SKM-1 treated with dmso at 0.1 percent for 144 hours (cell line): Measurements from ENCODE around the gene F7.

Experiments
- DNase-seq: peaks from one replicate; lab custom pipeline; 2025; ENCODE audit not compliant: unreplicated experiment; lab: John Stamatoyannopoulos, UW

Gene F7

GRCh38 chr13:113129921-113130750 is 24.5 kb downstream of the F7 start:
- no peak for DNase-seq

GRCh38 chr13:113135281-113135760 is 29.7 kb downstream of the F7 start:
- DNase-seq: no peak

- DNase-seq: no peak
Measured at GRCh38 chr13:113137691-113138298, 32.2 kb downstream of the F7 start.

DNA sequence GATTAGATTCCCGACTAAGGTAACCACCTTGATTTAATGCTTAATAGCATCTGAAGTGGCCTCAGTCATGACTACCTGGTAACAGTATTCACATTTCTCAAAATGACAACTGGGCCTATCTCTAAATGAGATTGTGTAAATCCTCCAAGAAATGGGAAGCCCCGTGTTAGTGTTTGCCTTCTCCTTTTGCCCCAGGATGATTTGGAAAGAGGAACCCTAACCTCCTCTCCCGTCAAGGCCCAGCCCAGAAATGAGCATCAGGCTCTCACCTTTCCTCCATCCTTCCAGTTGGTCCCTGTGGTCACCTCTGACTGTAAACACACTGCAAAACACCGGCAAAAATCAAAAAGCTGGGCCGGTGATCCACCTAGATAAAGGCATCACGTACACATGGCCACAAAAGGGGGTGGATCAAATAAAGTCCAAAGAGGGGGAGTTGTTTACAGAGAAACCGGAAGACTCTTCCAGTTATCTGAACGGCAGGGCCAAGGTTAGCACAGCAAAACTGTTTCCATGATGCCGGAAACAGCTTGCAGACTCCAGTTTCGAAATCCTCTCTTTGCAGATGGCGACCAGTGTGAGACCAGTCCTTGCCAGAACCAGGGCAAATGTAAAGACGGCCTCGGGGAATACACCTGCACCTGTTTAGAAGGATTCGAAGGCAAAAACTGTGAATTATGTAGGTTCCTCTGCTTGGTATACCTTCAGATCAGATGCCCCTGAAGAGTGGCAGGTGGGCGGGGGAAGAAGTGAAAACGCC is 33.4 kb downstream of the F7 start:
- no peak for DNase-seq

DNA sequence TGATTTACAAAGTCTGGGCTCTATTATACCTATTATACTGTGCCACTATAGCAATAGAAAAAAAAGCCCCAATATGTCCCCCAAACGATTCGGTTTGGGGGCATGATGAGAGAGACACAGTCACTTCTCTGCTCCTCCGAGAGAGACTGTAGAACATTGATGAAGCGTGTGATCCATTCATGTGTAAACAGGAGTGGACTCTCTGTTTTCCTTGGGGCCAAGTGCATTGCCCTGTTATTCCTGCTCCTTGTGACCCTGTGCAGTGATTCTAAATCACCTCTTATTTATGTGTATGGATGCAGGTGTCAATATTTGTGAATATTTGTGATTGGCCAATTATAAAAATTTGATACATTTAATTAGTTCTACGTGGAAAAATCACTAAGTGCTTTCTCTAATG is 34.0 kb downstream of the F7 start:
- DNase-seq: no peak

GRCh38 chr13:113140677-113141600 is 35.3 kb downstream of the F7 start:
- no peak for DNase-seq

DNA sequence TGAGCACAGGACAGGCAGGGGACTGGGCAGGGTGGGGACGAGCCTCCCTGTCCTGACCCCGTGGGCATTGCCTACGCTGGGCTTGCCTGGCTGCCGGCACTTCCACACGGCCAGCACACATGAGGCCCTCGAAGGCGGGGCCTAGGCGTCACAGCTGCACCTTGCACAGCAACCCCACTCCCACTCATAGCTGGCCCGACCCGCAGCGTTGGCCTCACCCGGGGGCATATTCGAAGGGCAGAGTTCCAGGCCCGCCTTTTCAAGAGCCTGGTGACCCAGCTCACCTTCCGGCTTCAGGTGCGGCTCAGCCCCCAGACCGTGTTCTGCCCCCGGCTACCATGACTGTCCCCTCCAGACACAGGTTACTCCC is 36.0 kb downstream of the F7 start:
- no peak for DNase-seq

GRCh38 chr13:113142876-113143275 is 37.3 kb downstream of the F7 start:
- no peak for DNase-seq

DNA sequence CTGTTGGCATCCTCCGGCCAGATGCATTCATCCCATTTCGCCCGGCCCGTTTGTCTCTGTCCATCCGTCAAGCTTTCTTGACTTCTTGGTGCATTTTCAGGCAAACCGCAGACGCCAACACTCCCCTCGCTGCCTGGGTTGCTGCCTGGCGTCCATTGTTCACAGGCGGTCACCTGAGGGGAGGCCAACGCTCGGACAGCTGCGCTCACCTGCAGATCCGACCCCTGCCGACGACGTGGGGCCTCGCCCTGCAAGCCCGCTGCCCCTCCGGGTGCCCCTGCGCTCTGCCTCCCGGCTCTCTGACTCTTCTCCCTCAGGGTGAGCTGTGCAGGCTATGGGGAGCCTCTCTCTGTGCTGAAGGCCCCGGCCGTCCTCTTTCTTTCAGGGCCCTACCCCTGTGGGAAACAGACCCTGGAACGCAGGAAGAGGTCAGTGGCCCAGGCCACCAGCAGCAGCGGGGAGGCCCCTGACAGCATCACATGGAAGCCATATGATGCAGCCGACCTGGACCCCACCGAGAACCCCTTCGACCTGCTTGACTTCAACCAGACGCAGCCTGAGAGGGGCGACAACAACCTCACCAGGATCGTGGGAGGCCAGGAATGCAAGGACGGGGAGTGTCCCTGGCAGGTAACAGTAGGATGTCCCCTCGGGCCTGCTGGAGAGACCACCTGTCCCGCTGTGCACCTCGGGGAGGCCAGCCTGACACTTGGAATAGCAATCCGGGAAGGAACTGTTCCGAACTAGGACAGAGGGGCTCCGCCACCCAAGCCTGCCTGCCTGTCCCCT is 38.1 kb downstream of the F7 start:
- no peak for DNase-seq

DNA sequence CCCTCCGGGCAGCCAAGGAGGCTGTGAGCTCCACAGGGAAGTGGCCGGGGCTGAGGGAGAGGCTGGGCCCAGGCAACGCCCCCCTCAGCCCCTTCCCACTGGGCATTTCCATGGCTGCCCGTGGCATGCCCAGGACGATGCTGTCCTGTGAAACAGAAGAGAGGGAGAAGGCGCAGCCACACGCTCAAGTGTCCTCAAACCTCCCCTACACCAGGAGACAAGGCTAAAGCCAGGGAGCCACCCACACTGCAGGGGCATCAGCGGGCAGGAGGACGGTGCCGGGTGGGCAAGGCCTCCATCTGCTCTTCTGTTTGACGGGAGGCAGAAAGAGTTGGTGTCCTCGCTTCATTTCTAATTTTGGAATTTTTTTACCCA is 38.7 kb downstream of the F7 start:
- no peak for DNase-seq

- DNase-seq: no peak
Measured at GRCh38 chr13:113145496-113145895, 39.9 kb downstream of the F7 start.

GRCh38 chr13:113145911-113146598 is 40.5 kb downstream of the F7 start:
- no peak for DNase-seq

GRCh38 chr13:113146750-113147149 is 41.2 kb downstream of the F7 start:
- DNase-seq: no peak

- no peak for DNase-seq
Measured at GRCh38 chr13:113147206-113147605, 41.6 kb downstream of the F7 start.

- no peak for DNase-seq
Measured at GRCh38 chr13:113148407-113148806, 42.8 kb downstream of the F7 start.

DNA sequence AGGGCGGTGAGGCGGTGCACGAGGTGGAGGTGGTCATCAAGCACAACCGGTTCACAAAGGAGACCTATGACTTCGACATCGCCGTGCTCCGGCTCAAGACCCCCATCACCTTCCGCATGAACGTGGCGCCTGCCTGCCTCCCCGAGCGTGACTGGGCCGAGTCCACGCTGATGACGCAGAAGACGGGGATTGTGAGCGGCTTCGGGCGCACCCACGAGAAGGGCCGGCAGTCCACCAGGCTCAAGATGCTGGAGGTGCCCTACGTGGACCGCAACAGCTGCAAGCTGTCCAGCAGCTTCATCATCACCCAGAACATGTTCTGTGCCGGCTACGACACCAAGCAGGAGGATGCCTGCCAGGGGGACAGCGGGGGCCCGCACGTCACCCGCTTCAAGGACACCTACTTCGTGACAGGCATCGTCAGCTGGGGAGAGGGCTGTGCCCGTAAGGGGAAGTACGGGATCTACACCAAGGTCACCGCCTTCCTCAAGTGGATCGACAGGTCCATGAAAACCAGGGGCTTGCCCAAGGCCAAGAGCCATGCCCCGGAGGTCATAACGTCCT is 43.4 kb downstream of the F7 start:
- no peak for DNase-seq

GRCh38 chr13:113149711-113150549 is 44.3 kb downstream of the F7 start:
- DNase-seq: no peak
